Measurements from ENCODE around the gene LIPT1. TPM values are rescaled to one million over a fixed set of nuclear protein-coding genes. Genes with fewer than 3 reads are reported as not detected.

Gene LIPT1
- total RNA-seq, 3 donors from 2014 or later: 9.8 to 11.0 (median 10.8) TPM

DNA sequence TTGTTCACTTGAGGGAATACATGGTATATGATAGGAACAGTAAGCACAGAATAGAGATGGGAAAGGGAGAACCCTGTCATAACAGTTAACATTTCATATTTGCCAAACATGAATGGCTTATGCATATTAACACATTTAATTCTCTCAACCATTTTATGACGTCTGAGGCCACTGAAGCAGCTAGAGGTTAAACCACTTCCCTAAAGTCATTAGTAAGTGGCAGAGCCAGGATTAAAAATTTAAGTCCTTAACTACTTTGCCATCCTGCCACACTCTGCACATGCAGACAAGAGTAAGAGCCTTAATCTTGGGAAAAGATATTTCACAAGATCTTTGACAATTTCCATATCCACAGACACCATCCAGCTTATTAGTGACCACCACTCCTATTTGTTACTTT, 2.1 kb downstream of the LIPT1 start:
- TF ChIP-seq POLR2A (IDR thresholded peaks at IDR 0.05) (no peak), POLR2AphosphoS5 (IDR thresholded peaks at IDR 0.05) (no peak)
- TF ChIP-seq, protein P1, sequence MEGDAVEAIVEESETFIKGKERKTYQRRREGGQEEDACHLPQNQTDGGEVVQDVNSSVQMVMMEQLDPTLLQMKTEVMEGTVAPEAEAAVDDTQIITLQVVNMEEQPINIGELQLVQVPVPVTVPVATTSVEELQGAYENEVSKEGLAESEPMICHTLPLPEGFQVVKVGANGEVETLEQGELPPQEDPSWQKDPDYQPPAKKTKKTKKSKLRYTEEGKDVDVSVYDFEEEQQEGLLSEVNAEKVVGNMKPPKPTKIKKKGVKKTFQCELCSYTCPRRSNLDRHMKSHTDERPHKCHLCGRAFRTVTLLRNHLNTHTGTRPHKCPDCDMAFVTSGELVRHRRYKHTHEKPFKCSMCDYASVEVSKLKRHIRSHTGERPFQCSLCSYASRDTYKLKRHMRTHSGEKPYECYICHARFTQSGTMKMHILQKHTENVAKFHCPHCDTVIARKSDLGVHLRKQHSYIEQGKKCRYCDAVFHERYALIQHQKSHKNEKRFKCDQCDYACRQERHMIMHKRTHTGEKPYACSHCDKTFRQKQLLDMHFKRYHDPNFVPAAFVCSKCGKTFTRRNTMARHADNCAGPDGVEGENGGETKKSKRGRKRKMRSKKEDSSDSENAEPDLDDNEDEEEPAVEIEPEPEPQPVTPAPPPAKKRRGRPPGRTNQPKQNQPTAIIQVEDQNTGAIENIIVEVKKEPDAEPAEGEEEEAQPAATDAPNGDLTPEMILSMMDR (IDR thresholded peaks at IDR 0.05): no peak
- no peak for DNase-seq (ENCODE audit: low spot score in 2 of 2)
- H3K36me3 ChIP-seq: no peaks in the 10 kb centered on the region
- no peak overlapping the region for H3K4me3 ChIP-seq
- H3K27ac ChIP-seq: no peak overlapping the region
- intact Hi-C loops (cut with DNase I; ENCODE audit: low total_unique reads): no loop called here
- H3K4me1 ChIP-seq: peaks cover 0 to 5% of the 10 kb centered on the region in 2 donors
- no peaks in the 10 kb centered on the region for H3K27me3 ChIP-seq
- H3K9me3 ChIP-seq: no peaks in the 10 kb centered on the region

DNA sequence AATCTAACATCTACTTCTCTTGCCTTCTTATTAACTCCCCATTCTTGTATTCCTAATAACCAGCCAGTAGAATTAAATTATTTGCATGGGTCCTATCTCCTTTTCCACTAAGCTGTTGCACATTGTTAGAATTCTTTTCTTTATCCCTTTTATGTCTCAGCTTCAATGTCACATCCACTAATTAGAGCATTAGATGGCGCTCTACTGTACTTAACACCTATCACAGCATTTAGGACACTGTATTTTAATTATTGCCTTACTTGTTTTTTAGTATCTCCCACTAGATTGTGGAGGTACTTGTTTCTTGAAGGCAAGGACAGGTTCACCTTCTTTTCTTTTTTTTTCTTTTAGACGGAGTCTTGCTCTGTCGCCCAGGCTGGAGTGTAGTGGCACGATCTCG, 3.8 kb downstream of the LIPT1 start:
- TF ChIP-seq, protein P1 (IDR thresholded peaks at IDR 0.05): no peak
- no peak for TF ChIP-seq POLR2AphosphoS5 (IDR thresholded peaks at IDR 0.05)
- no peak for TF ChIP-seq POLR2A (IDR thresholded peaks at IDR 0.05)
- no peak overlapping the region for H3K27ac ChIP-seq
- no peaks in the 10 kb centered on the region for H3K27me3 ChIP-seq
- intact Hi-C loops (cut with DNase I; ENCODE audit: low total_unique reads): no loop called here
- H3K36me3 ChIP-seq: no peaks in the 10 kb centered on the region
- DNase-seq (ENCODE audit: low spot score in 2 of 2): no peak
- H3K9me3 ChIP-seq: no peaks in the 10 kb centered on the region
- H3K4me3 ChIP-seq: no peak overlapping the region
- H3K4me1 ChIP-seq: peaks cover 0 to 3% of the 10 kb centered on the region in 2 donors

DNA sequence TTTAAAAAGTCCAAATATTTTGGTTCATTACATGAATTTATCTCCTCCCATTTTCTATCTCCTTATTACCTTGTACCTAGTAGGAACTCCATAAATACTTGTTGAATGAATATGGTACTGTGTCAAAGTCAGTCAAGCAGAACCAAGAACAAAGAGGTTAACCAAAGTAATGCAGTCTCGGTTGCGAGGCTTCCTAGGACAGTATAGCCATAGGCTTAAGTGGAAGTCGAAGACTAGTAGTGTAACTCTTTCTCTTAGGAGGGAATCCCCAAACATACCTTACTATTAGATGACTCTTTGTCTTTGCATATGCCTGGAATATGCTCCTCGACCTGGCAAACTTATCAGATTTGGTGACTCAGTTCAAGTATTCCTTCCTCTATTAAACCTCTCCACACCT, 4.8 kb downstream of the LIPT1 start:
- no peak for DNase-seq (ENCODE audit: low spot score in 2 of 2)
- Histone ChIP-seq H3K9me3 (no peaks in the 10 kb centered on the region), H3K4me1 (no peaks in the 10 kb centered on the region), H3K27me3 (no peaks in the 10 kb centered on the region), H3K4me3 (no peak overlapping the region), H3K36me3 (no peaks in the 10 kb centered on the region), H3K27ac (no peak overlapping the region)
- intact Hi-C loops (cut with DNase I; ENCODE audit: low total_unique reads): no loop called here
- TF ChIP-seq, protein P1 (IDR thresholded peaks at IDR 0.05): no peak
- TF ChIP-seq POLR2A (IDR thresholded peaks at IDR 0.05) (no peak), POLR2AphosphoS5 (IDR thresholded peaks at IDR 0.05) (no peak)

DNA sequence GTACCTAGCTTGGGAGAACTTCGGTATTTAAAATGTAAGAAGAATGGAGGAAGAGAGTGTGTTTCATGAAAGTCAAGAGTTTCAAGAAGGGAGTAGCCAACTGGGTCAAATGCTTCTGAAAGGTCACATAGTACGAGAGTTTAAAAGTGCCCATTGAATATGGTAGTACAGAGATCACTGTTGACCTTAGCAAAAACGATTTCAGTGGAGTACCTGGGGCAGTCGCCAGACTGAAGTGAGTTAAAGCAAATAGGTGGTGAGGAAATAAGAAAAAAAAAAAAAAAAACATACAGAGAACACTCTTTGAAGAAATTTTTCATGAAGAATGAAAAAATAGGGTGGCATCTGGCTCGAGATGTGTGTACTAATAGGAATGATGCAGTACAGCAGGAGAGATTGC, 11.5 kb downstream of the LIPT1 start:
- no peak for DNase-seq (ENCODE audit: low spot score in 2 of 2)
- no peaks in the 10 kb centered on the region for H3K27me3 ChIP-seq
- no peaks in the 10 kb centered on the region for H3K4me1 ChIP-seq
- H3K27ac ChIP-seq: no peak overlapping the region
- TF ChIP-seq POLR2AphosphoS5 (IDR thresholded peaks at IDR 0.05) (no peak), POLR2A (IDR thresholded peaks at IDR 0.05) (no peak)
- TF ChIP-seq, protein P1 (IDR thresholded peaks at IDR 0.05): no peak
- H3K4me3 ChIP-seq: no peak overlapping the region
- H3K36me3 ChIP-seq: no peaks in the 10 kb centered on the region
- intact Hi-C loops (cut with DNase I; ENCODE audit: low total_unique reads): no loop called here
- H3K9me3 ChIP-seq: no peaks in the 10 kb centered on the region

DNA sequence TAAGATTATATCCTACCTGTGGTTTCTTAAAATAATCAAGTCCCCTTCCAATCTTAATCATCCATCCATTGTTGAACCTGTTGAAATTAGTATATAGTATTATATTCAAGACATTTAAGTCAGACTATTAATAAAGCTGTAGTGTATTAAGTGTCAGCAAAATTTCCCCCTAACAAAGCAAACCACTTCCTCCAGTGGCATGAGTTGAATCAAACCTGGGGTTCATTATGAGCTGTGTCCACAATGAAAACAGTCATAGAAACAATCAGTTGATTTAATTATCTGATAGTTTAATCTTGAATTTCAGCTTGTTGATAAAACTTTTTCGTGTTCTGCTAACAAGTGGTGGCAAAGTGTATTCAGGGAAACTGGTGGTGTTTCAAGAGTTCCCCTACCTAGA, 14.8 kb downstream of the LIPT1 start:
- DNase-seq (ENCODE audit: low spot score in 2 of 2): no peak
- Histone ChIP-seq H3K27me3 (no peaks in the 10 kb centered on the region), H3K36me3 (no peaks in the 10 kb centered on the region), H3K9me3 (no peaks in the 10 kb centered on the region), H3K4me3 (no peak overlapping the region), H3K4me1 (no peaks in the 10 kb centered on the region), H3K27ac (no peak overlapping the region)
- TF ChIP-seq, protein P1 (IDR thresholded peaks at IDR 0.05): no peak
- TF ChIP-seq POLR2A (IDR thresholded peaks at IDR 0.05): no peak
- TF ChIP-seq POLR2AphosphoS5 (IDR thresholded peaks at IDR 0.05): no peak
- intact Hi-C loops (cut with DNase I; ENCODE audit: low total_unique reads): no loop called here
